IPS DF 6.9 (cell line): ENCODE measurements around the gene VAV2.

Experiments
- DNase-seq: peaks from one replicate; pipeline ENCODE4 v3.0.0-alpha.2; 2013; ENCODE audit warnings: low read depth, low spot score
- H3K27ac ChIP-seq: one replicate; pipeline ENCODE4 v1.5.1; 2013; ENCODE audit warnings: low read length, control low read depth
- H3K27me3 ChIP-seq: 2 replicates; pipeline ENCODE4 v1.6.1; 2013; ENCODE audit warnings: mild to moderate bottlenecking, low read length; ENCODE audit not compliant: control insufficient read depth, insufficient read depth
- H3K36me3 ChIP-seq: 2 replicates; pipeline ENCODE4 v1.6.1; 2013; ENCODE audit warnings: low read length; ENCODE audit not compliant: control insufficient read depth, insufficient read depth
- H3K4me1 ChIP-seq: 2 replicates; pipeline ENCODE4 v1.6.1; 2013; ENCODE audit warnings: low read length; ENCODE audit not compliant: control insufficient read depth, insufficient read depth
- H3K4me3 ChIP-seq: 2 replicates; pipeline ENCODE4 v1.5.1; 2013; ENCODE audit warnings: mild to moderate bottlenecking, low read length
- H3K9me3 ChIP-seq: 2 replicates; pipeline ENCODE4 v1.6.1; 2013; ENCODE audit warnings: low read length, inconsistent platforms; ENCODE audit not compliant: control insufficient read depth, insufficient read depth
- WGBS: extraction: QIAGEN DNeasy Blood & Tissue Kit; methylation state at CpG from one replicate; pipeline ENCODE4 v1.1.7; 2013; ENCODE audit warnings: mixed read lengths, missing lambda C conversion rate; ENCODE audit not compliant: insufficient read length, insufficient coverage; 5-methylcytosine and 5-hydroxymethylcytosine counted together

Gene VAV2

DNA sequence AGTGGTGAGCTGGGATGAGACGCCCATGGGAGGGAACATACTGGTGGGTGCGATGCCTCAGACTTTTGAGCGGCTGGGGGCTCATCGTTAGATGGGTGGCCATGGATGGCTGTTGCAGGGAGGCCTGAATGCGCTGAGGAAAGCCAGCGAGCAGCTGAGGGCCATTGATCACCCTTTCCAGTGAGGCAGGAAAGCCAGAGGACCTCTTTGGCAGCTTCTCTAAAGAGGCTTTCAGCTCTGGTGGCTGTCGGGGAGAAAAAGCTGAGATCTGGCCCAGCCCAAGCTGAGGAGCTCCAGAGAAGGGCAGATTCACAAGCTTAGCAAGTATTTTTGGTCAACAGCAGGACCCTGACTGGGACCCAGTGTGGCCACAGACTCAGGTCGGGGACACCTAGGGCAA, 13.3 kb upstream of the VAV2 start:
- Histone ChIP-seq H3K27ac (no peak overlapping the region), H3K36me3 (no peaks in the 10 kb centered on the region), H3K4me1 (no peaks in the 10 kb centered on the region), H3K27me3 (no peaks in the 10 kb centered on the region), H3K4me3 (no peak overlapping the region), H3K9me3 (no peaks in the 10 kb centered on the region; the same call in 1 of the 2 replicates)
- no peak for DNase-seq
- no CpG with 5 or more reads among the region's 8 CpGs for WGBS

DNA sequence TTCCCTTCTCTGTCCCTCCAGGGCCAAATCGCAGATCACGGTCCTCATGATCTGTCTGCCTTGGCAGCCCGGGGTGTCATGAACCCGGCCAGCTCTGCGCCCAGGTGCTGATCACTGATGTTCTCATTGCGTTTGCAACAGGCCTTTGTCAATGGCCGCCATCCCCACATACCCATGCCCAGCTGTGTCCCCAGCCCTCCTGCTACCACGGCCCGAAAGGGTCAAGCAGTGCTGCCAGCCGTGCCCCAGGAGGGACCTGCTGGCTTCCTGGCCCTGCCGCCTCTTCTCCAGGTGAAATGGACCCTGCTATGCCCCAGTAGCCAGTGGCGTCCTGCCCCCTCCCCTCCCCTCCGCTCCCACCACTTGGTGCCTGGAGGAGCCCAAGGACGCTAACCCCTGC, 12.8 kb upstream of the VAV2 start:
- WGBS: no CpG with 5 or more reads among the region's 14 CpGs
- no peak for DNase-seq
- H3K9me3 ChIP-seq: no peaks in the 10 kb centered on the region
- no peak overlapping the region for H3K4me3 ChIP-seq
- no peaks in the 10 kb centered on the region for H3K36me3 ChIP-seq
- no peaks in the 10 kb centered on the region for H3K4me1 ChIP-seq
- no peak overlapping the region for H3K27ac ChIP-seq
- no peaks in the 10 kb centered on the region for H3K27me3 ChIP-seq

DNA sequence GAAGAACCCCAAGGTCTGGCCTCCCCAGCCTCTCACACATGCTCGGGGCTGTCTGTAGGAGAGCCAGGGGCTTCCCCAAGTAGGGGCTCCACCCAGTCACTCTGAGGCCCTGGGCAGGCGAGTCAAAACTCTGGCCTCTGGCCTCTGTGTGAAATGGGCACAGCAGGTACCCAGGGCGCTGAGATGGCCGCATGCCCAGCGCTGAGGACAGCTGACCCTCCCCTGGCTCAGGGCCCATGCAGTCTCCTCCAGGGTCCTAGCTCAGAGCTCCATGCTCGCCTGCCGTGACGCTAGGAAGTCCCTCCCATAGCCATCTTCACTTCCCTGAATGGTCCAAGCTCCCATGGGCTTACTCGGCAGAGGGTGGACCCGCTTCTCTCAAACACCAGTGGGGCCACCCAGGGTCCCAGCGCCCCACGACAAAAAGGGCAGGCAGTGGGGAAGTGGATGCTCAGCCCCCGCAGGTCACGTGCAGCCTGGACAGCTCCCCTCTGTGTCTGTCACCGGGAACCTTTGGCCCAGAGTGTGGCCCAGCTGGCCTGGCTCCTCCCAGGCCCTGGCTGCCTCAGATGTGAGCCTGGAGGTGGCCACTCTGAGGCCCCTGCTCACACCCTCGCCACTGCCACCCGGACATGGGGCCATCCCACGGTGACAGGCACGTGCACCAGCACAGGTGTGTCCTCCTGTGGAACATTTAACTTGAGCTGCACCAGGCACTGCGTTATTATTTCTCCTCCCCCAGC, 12.2 kb upstream of the VAV2 start:
- no CpG with 5 or more reads among the region's 20 CpGs for WGBS
- Histone ChIP-seq H3K27me3 (no peaks in the 10 kb centered on the region), H3K36me3 (no peaks in the 10 kb centered on the region), H3K27ac (no peak overlapping the region), H3K4me1 (no peaks in the 10 kb centered on the region), H3K4me3 (no peak overlapping the region), H3K9me3 (no peaks in the 10 kb centered on the region)
- no peak for DNase-seq

DNA sequence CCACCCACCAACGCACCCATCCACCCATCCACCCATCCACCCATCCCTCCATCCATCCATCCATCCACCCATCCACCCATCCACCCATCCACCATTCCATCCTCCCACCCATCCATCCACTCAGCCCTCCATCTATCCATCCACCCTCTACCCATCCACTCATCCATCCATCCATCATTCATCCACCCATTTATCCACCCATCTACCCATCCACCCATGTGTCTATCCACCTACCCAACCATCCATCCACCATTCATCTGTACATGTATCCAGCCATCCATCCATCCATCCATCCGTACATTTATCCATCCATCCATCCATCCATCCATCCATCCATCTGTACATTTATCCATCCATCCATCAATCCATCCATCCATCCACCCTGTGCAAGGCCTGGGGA, 11.1 kb upstream of the VAV2 start:
- WGBS: no CpG with 5 or more reads among the region's 2 CpGs
- Histone ChIP-seq H3K36me3 (no peaks in the 10 kb centered on the region), H3K4me1 (no peaks in the 10 kb centered on the region), H3K27ac (no peak overlapping the region), H3K9me3 (no peaks in the 10 kb centered on the region), H3K4me3 (no peak overlapping the region), H3K27me3 (no peaks in the 10 kb centered on the region)
- no peak for DNase-seq

DNA sequence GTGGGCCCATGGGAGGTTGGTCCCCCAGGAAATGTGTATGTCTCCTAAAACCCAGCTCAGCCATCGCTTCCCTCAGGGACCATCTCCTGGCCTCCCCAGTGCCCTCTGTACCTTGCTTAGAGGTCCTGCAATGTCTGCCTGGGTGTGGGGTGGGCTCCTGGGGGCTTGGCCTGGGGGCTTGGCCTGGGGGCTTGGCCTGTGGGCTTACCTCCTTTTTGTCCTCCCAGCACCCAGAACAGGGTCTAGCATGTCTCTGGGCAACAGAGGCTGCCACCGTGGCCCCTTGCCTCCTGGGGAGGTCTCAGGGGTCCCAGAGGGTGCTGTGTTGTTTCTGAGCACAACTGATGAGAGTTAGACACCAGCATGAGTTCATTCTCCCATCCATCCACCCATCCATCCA, 10.7 kb upstream of the VAV2 start:
- H3K9me3 ChIP-seq: no peaks in the 10 kb centered on the region
- DNase-seq: no peak
- H3K27ac ChIP-seq: no peak overlapping the region
- no peaks in the 10 kb centered on the region for H3K36me3 ChIP-seq
- no peak overlapping the region for H3K4me3 ChIP-seq
- H3K27me3 ChIP-seq: no peaks in the 10 kb centered on the region
- WGBS: no CpG with 5 or more reads among the region's 2 CpGs
- H3K4me1 ChIP-seq: no peaks in the 10 kb centered on the region

DNA sequence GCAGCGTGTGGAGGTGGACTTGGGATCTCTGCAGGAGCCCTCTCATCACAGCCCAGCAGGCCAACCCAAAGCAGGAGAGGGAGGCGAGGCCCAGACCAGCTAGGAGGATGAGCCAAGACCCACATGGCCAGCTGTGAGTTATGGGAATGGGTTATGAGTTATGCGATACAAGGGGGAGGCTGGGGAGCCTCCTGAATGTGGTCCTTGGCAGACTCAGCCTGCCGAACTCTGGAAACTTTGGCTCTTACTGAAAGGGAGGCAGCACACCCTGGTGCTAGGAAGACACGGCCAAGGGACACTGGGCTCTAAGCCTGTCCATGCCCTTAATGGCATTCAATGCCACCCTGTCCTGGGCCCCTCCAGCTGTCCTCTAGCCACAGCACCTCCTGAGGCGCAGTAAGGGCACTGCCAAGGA, 7.7 kb upstream of the VAV2 start:
- WGBS: no CpG with 5 or more reads among the region's 6 CpGs
- no peaks in the 10 kb centered on the region for H3K27me3 ChIP-seq
- H3K9me3 ChIP-seq: no peaks in the 10 kb centered on the region
- DNase-seq: no peak
- no peak overlapping the region for H3K4me3 ChIP-seq
- no peaks in the 10 kb centered on the region for H3K4me1 ChIP-seq
- no peaks in the 10 kb centered on the region for H3K36me3 ChIP-seq
- H3K27ac ChIP-seq: no peak overlapping the region

DNA sequence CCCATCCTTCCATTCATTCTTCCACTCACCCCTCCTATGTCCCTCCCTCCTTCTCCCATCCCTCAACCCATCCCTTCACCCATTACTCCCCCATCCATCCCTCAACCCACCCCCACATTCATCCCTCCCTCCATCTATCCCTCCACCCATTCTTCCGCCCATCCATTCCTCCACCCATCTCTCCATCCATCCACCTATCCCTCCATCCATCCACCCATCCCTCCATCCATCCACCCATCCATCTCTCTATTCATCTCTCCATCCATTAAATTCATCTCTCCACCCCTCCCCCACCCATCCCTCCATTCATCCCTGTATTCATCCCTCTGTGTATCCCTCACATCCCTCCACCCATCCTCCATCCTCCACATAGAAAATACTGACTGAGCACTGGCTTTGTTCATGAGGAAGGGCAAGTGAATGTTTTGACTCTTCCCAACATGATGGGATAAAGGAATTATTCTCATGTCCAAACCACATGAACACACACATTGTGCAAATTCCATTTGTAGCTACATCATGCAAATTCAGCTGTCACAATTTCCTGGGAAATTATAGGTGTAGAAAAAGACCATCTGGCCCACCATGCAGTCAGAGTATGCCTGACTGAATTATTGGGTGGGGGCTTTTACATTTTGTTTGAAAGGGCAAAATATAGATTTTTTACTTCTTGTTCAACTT, 6.9 kb upstream of the VAV2 start:
- H3K36me3 ChIP-seq: no peaks in the 10 kb centered on the region
- 100% methylated on average over 1 of the region's 1 CpG for WGBS
- DNase-seq: no peak
- no peak overlapping the region for H3K27ac ChIP-seq
- H3K9me3 ChIP-seq: no peaks in the 10 kb centered on the region
- no peak overlapping the region for H3K4me3 ChIP-seq
- 0 out of 2 replicates have a peak, but pooled peaks cover 1% of the 10 kb centered on the region for H3K4me1 ChIP-seq
- no peaks in the 10 kb centered on the region for H3K27me3 ChIP-seq

DNA sequence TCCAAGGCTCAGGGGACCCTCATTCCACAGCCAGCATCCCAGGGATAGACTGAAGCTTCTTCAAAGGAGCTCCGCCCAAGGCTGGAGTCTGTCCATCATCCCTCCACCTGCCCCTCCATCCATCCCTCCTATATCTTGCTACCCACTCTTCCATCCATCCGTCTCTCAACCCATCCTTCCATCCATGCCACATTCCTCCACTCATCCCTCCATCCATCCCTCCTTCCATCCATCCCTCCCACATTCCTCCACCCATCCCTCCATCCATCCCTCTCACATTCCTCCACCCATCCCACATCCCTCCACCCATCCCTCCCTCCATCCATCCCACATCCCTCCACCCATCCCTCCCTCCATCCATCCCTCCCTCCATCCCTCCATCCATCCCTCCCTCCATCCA, 5.5 kb upstream of the VAV2 start:
- Histone ChIP-seq H3K27me3 (no peaks in the 10 kb centered on the region), H3K27ac (no peak overlapping the region), H3K9me3 (no peaks in the 10 kb centered on the region), H3K4me1 (peaks cover 4% of the 10 kb centered on the region; the same call in 1 of the 2 replicates), H3K4me3 (no peak overlapping the region), H3K36me3 (no peaks in the 10 kb centered on the region)
- DNase-seq: no peak
- 100% methylated on average over 1 of the region's 2 CpGs for WGBS

DNA sequence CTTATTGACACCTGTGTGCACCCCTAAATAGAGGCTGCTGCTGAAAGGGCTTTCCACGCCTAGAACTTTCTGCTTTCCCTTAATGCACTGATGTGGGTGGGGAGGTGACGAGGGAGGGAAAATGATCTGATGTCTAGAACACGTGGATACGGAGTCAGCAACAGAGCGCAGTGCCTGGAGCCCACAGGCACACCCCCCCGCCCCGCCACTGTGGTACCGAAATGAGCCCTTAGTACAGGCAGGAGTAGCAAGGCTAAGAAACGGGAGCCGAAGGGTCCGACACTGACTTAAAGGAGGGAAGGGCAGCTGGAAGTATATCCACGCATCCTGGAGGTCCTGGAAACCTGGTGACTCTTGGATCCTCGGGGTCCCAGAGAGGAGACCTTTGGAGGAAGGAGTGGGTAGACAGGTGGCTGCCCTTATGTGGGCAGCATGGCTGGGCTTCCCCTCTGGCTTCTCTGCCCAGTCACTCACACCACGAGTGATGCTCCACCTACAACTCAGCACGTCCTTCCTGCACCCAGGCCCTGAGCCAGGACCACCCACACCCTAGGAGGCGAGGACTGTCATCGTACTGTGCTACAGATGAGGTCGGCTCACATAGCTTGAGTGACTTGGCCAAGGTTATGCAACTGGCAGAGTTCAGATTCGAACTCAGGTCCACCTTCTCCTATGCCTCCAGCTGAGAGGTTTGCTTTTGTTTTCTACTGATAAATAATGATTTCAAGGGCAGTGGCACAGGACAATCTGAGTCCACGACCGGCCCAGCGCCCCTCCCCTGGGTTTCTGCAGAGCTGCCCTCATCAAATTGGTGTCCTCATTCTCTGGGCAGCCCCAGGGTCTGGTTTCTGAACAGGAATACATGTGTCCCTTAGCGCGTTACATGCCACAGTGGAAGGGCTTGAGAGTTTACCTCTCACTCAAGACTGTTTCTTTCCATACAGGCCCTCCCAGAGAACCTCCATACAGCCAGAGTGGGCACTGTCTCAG, 4.7 kb upstream of the VAV2 start:
- H3K4me3 ChIP-seq: no peak overlapping the region
- H3K36me3 ChIP-seq: no peaks in the 10 kb centered on the region
- H3K4me1 ChIP-seq: peaks cover 4% of the 10 kb centered on the region; the same call in 1 of the 2 replicates
- WGBS: no CpG with 5 or more reads among the region's 24 CpGs
- no peak overlapping the region for H3K27ac ChIP-seq
- no peaks in the 10 kb centered on the region for H3K9me3 ChIP-seq
- H3K27me3 ChIP-seq: no peaks in the 10 kb centered on the region
- DNase-seq: no peak
